Astrocyte (in vitro differentiated cells and primary cell): Measurements from ENCODE around the gene TRIM52.

Source experiments
- CTCF ChIP-seq: IDR thresholded peaks from 2 replicates; pipeline ENCODE4 v1.5.1; 2011; ENCODE audit warnings: low read depth, mild to moderate bottlenecking, inconsistent platforms, low read length, moderate library complexity; ENCODE audit not compliant: insufficient read depth
- EZH2 ChIP-seq: IDR thresholded peaks from 2 replicates; pipeline ENCODE4 v1.6.1; 2012; ENCODE audit warnings: mild to moderate bottlenecking, low read length, inconsistent platforms; ENCODE audit not compliant: insufficient read depth

DNA sequence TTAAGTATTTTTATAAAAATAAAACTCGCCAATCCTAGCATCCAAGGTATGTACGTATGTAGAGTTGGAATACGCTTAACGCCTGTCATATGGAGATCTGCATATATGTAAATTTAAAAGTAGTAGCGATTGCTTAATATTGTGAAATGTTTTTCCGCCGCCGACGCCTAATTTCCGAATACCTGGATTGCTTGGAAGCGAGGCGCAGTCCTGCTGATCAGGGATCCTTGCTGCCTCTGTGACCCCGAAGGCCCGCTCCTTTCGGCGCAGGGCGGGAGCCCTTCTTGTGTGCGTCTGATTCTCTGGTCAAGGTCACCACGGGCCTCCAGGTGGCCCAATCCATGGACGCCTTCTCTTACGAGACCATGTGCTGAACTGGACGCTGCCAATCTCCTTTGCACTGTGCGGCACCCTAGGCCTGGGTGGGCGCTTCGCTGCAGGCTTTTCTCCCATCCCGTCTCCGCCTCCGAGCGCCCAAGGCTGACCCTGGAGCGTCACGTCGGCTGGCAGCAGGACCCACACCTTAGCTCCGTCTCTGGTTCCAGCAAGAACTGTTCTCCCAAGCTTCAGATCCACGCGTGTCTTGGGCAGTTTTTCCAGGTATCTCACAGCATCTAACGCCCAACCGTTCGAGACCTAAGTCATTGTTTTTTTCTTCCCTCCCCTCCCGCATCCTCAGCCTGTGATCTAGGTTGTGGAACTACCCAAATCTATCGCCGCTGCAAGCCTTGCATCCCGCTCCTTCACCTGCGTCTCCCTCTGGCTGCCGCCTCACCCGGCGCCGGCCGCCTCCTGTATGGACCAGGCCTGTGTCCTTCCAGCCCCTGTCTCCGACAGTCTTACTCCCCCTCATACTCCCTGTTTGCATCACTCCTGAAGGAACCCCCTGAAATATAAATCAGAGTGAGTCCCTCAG is 41.4 kb downstream of the TRIM52 start:
- TF ChIP-seq CTCF (no peak), EZH2 (no peak)
